GM19025 (cell line): ENCODE measurements around the gene CASP2.
A peak's percentile ranks its signal among the peaks of the same experiment; 100 is the strongest.
"Not testable (repeated sequence)": the region's sequence is repeated elsewhere in the genome, so short reads cannot be mapped to it uniquely, and the experiment has no call there.

Experiments
- ATAC-seq: cut with Tn5 transposase; IDR thresholded peaks from one replicate; pipeline ENCODE4 v1.9.1; 2021; ENCODE audit warnings: mild to moderate bottlenecking, low read depth, moderate library complexity; ENCODE audit not compliant: unreplicated experiment

The CASP2 gene

DNA sequence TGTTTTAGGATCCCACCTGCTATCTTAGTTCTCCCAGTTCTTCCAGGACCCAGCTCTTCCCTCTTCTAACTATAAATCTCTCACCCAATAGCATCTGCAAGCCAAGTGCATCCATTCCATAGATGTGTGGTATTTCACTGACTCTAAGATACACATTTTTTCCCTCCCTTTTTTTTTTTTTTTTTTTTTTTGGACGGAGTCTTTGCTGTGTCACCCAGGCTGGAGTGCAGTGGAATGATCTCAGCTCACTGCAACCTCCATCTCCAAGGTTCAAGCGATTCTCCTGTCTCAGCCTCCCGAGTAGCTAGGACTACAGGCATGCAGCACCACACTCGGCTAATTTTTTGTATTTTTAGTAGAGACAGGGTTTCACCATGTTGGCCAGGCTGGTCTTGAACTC, 1.7 kb downstream of the CASP2 start:
- ATAC-seq = not testable (repeated sequence)

DNA sequence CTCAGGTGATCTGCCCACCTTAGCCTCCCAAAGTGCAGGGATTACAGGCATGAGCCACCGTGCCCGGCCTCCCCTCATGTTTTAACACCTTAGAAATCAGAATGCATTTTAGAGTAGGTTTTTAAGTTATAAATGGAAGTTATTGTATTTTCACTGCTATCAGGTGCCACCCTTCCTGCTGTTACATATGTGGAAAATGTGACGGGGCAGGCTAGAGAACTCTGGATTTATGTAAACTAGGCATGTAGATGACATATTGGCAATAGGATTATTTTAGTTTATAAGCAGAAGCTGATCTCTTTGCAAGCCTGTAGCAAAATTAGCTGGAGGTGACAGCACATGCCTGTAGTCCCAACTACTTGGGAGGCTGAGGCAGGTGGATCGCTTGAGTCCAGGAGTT, 2.1 kb downstream of the CASP2 start:
- no peak for ATAC-seq

DNA sequence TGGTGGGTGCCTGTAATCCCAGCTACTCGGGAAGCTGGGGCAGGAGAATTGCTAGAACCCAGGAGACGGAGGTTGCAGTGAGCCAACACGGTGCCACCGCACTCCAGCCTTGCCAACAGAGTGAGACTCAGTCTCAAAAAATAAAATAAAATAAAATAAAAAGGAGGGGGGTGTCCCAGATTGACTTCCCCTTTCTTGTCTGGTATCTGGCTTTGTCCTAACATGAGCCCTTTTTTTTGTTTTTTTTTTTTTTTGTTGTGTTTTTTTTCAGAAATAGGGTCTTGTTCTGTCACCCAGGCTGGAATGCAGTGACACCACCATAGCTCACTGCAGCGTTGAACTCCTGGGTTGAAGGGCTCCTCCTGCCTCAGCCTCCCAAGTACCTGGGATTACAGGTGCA, 4.7 kb downstream of the CASP2 start:
- ATAC-seq = no peak

DNA sequence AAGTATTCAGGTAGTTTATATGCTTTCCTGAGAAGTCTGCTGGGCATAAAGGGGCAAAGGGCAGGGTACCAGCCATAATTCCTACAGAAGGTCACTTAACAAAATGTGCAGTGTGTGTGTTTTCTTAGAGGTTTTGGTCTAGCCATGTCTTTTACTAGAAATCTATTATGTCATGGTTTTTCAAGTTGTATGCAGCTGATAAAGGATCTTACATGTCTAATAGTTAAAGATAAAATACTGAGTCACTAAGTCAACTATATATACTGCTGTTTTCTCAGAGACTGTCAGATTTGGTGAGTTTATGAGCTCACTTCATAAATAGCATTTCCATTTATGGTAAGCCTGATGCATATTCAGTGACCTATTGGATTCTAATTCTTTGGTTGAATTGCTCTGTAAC, 7.7 kb downstream of the CASP2 start:
- no peak for ATAC-seq

DNA sequence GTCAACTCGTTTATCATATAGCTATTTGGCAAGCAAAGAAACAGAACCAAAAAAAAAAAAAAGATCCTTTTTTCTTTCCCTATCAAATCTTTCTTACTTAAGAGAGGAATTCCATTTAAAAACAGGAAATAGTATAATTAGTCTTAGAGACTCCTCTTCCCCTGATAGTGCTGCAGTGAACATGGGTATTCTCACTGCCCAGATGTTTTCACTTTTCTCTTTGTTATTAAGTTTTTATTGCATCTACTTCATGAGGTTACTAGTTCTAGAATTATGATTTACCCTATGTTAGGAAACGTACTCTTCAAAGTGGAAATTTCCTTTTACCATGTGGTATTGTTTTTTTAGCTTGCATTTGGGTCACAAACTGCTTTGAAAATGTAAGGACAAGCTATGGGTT, 8.5 kb downstream of the CASP2 start:
- ATAC-seq = no peak

DNA sequence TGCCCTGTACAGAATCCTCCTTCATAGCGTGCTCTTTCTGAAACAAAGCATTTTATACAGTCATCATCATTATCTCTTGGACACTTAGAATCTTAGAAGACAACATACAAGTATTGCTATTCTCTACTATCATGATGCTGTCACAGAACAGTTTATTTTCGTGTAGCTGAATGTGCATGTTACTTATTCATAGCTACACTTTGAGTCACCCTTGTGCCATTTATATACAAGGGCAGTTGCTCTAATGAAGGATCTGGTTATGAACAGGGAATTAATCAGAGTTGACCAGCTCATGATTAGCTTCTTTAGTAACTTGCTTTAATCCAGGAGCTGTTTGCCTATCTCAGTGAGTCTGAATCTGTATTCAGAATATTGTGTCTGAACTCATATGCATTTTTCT, 11.2 kb downstream of the CASP2 start:
- no peak for ATAC-seq

DNA sequence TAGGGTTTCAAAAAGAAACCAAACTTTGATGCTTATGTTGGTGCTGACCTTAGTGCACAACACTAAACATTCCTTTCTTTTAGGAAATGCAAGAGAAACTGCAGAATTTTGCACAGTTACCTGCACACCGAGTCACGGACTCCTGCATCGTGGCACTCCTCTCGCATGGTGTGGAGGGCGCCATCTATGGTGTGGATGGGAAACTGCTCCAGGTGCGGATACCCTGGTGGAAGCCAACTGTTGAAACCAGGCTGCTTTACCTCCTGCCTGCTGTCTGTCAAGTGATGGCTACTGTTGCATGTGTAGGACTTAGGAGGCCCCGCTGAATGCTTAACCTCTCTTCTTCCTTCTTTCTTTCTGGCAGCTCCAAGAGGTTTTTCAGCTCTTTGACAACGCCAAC, 11.7 kb downstream of the CASP2 start:
- ATAC-seq = peak; percentile 64

DNA sequence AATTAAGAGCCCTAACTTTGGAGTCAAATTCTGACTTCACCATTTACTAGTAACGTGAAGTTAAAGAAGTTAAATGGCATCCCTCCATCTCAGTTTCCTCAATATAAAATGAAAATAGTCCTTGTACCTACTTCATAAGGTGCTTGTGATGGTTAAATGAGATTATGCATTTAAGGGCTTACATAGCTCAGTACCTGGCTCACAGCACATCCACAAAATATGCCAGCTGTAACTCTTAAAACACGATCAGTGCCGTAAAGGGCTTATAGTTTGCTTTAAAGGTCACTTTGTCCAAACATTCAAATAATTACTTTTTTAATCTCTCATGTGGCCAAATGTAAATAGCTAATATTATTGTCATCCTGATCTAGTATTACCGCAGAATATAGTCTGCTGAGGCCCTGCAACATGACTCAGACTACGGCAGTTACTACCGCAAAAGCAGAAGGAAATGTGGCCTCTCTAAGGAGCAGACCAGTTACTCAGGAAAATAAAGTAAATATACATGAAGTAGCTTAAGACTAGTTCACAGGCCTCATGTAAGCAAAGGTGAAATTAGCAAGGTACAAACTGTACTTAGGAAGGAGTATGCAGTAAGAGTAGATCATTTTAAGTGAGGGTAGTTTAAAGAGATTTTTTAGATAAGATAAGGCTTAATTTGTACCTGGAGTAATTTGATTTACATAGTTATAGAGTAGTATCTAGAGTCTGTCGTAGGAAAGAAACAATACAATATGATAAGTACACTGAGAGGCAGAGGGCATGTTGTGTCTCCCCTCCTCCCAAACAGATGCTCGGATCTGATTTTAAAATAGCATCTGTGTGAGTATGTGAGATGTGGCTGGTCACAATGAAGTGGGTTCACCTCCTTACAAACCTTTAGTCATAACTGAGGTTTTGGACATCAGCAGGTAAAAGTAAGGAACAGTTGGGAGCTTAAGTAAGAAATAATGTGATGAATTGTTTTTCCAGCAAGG, 13.1 kb downstream of the CASP2 start:
- no peak for ATAC-seq

DNA sequence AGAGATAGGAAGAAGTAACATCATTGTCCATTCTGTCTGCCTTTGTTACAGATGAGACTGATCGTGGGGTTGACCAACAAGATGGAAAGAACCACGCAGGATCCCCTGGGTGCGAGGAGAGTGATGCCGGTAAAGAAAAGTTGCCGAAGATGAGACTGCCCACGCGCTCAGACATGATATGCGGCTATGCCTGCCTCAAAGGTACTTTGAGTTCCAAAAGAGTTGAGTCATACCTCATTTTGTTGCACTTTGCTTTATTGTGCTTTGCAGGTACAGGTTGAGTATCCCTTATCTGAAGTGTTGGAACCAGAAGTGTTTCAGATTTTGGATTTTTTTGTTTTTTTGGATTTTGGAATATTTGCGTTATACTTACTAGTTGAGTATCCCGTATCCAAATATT, 15.6 kb downstream of the CASP2 start:
- no peak for ATAC-seq

DNA sequence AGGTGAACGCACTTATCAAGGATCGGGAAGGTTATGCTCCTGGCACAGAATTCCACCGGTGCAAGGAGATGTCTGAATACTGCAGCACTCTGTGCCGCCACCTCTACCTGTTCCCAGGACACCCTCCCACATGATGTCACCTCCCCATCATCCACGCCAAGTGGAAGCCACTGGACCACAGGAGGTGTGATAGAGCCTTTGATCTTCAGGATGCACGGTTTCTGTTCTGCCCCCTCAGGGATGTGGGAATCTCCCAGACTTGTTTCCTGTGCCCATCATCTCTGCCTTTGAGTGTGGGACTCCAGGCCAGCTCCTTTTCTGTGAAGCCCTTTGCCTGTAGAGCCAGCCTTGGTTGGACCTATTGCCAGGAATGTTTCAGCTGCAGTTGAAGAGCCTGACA, 16.8 kb downstream of the CASP2 start:
- ATAC-seq = no peak

DNA sequence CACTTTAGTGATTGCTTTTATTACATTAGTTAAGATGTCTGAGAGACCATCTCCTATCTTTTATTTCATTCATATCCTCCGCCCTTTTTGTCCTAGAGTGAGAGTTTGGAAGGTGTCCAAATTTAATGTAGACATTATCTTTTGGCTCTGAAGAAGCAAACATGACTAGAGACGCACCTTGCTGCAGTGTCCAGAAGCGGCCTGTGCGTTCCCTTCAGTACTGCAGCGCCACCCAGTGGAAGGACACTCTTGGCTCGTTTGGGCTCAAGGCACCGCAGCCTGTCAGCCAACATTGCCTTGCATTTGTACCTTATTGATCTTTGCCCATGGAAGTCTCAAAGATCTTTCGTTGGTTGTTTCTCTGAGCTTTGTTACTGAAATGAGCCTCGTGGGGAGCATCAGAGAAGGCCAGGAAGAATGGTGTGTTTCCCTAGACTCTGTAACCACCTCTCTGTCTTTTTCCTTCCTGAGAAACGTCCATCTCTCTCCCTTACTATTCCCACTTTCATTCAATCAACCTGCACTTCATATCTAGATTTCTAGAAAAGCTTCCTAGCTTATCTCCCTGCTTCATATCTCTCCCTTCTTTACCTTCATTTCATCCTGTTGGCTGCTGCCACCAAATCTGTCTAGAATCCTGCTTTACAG, 17.4 kb downstream of the CASP2 start:
- ATAC-seq = no peak

DNA sequence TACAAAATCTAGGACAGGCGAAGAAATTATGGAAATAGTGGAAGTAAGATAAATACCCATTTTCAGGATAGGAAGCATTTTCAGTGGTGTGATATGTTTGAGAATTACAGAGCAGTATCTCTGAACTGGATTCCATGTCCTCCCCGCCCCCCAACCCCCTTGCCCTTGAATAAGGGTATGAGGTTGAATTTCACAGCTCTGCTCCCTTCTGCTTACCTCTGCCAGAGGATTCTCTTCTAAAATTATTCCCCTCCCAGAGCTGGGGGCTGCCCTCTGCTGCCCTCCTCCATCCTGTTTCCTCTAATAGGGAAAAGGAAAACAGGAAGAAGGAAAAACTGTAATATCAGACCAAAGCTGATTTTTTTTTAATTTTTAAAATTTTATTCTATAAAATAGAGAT, 20.5 kb downstream of the CASP2 start:
- no peak for ATAC-seq

DNA sequence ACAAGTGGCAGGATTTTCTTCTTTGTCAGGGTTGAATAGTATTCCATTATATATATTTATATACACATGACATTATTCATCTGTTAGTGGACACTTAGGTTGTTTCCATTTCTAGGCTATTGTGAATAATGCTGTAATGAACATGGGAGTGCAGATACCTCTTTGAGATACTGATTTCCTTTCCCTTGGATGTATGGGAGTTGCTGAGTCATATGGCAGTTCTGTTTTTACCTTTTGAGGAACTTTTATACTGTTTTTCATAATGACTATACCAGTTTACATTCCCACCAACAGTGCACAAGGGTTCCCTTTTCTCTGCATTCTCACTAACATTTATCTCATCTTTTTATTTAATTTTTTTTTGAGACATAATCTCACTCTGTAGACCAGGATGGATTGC, 26.0 kb downstream of the CASP2 start:
- no peak for ATAC-seq

DNA sequence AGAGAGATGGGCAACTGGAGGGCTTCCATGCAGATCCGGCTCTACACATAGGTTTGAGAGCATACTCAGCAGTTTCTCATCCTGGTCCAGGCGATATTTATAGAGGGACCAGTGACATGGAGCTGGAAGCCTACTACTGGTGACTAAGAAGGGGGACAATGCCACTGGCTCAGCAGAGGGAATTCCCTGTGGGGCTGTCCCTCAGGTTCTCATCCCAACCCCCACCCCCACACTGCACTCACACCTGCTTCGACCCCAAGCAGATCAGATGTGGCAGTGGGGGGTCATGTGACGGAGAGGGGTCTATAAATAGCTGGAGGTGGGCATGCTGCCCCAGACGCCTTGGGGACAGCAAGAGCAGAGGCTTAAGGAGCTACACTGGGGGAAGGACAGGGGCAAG, 27.6 kb downstream of the CASP2 start, which contains the start of gene CLCN1:
Gene CLCN1, plus strand, starts transcription at position 336 of the 400 bp plus-strand sequence. CDS start 102 bp downstream, outside the sequence.
- ATAC-seq = no peak

DNA sequence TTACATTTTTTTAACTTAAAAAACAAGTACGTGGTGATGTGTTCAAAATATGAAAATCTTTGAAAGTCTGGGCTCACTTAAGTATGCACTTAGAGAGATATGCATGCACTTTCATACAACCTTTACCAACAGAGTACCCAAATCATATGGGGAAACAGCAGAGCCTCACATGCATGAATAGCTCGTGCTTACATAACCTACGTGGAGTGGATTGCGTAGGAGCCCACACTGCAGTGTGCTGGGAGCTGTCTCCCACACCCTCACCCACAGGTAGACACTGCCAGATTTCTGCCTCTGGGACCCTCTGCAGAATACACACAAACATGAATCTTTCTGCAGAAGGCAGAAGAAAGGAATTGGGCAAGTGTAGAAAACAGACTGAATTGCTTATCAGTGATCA, 28.3 kb downstream of the CASP2 start:
- no peak for ATAC-seq

DNA sequence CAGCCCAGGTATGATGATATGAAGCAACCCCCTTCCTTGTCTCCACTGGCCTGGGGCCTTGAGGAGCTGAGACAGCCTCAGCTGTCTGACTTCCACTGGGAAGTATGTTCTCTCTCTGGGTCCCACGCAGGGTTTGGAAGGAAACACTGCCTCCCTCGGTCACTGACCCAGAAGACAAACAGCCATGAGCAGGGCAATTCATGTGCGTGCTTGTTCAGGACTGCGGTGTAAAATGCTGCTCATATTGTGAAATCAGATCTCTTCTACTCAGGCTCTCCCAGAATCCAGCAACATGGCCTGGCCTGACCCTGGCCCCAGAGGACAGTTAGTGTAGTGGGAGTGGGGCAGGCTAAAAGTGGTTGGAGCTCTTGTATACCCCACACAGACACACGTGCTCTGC, 30.5 kb downstream of the CASP2 start:
- no peak for ATAC-seq

DNA sequence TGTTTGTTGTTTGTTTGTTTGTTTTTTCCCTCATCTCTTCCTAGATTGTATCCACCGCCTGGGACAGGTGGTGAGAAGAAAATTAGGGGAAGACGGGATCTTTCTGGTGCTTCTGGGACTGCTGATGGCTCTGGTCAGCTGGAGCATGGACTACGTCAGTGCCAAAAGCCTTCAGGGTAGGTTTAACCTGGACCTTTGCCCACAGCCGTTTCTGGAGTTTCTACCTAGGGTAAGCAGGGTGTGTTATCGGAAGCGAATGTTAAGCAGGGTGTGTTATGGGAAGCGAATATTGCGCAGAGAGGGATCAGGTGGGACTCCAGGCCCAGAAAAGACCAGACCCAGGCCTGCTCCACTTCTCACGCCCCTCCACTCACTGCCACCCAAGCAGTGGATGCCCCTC, 32.5 kb downstream of the CASP2 start:
- no peak for ATAC-seq

DNA sequence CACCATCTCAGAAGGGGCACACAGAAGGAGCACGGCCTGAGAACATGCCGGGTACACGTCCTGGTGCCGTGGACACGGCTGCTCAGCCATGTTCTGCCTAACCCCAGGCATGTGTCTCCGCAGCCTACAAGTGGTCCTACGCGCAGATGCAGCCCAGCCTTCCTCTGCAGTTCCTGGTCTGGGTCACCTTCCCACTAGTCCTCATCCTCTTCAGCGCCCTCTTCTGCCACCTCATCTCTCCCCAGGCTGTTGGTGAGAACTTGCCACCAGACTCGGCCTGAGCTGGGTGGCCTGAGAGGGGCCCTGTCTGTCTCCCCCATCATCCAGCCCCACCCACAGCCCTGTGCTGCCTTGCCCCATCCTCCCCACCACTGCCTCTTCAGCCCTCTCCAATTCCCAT, 33.1 kb downstream of the CASP2 start:
- ATAC-seq = no peak

DNA sequence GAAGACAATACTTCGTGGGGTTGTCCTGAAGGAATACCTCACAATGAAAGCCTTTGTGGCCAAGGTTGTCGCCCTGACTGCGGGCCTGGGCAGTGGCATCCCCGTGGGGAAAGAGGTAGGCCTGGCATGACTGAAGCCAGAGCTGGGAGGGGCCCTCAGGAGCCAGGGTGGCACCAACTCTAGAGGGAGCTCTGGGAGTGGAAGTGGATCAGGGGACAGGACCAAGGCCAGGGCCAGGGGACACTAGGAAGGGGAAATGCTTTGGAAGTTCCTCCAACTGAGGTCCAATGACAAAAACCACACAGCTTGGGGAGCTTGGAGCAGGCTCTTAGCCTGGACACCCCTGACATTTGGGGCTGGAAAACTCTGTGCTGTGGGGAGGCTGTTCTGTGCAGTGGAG, 33.6 kb downstream of the CASP2 start:
- no peak for ATAC-seq

DNA sequence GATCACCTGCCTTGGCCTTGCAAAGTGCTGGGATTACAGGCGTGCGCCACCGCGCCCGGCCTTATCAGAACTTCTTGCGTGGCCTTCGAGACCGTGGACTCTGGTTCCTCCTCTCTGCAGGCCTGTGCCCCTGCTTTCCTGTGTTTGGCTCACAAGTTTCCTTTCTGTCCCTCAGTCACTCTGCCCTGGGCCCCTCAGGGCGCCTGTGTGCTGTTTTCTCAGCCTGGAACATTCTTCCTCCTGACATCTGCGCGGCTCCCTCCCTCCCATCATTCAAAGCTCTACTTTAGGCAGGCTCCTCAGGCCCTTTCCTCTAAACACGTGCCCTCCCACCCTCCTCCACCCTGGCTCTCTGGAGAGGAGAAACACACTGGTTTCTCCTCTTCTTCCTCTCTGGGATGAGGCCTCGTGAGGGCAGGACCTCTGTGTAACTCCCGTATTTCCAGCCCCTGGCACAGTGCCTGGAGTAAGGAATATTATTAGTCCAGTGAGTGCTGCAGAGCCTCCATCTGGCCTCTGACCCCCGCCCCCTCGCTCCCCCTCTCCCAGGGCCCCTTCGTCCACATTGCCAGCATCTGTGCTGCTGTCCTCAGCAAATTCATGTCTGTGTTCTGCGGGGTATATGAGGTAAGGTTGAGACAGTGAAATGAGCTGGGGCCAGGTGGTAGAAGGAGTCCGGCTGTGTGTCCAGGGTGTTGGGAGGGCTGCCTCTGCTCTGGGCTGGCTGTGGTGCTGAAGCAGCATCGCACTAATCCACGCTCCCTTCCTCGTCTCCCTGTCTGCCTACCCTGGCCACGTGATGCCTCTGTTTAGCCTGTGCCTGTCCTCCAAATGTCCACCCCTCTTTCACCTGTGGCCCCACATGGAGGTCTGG, 34.8 kb downstream of the CASP2 start:
- no peak for ATAC-seq

DNA sequence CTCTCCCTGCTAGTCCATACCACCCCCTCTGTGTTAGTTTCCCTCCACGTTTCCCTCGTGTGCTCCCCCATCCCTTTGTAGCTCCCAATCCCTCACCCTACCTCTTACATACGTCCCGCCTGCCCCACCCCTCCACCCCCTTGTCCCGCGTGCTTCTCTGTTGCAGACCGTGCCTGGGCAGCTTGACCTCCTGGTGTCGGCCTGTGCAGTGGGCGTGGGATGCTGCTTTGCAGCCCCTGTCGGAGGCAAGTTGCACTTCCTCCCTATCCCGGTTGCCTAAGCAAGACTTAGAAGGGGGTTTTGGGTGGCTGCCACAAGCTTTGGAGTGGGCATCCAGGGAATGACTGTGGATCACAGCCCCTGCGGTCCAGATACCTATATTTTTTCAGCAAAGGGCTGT, 35.5 kb downstream of the CASP2 start:
- ATAC-seq = no peak
